A549 (cell line): ENCODE data around the gene TTLL11. TPM values are rescaled to one million over a fixed set of nuclear protein-coding genes. Genes with fewer than 3 reads are reported as not detected.

Experiments used
- ATAC-seq, 2 experiments: fragments of 200-7000 bp in 1 of 2; fragments of >200 bp in 1 of 2; cut with Nextera tagmentation in 1 of 2; cut with Tn5 transposase in 1 of 2; 3 replicates each; pipeline versions ENCODE4 v1.8.0 to v1.9.1; 2018 to 2020; ENCODE audit warnings: mild to moderate bottlenecking in 1 of 2, moderate library complexity in 1 of 2
- CTCF ChIA-PET: fragments of 300-600 bp; sonication (Branson Sonifier 250); formaldehyde crosslinking; extraction: SDS; loops from one replicate; lab custom pipeline; 2021; ENCODE audit warnings: antibody characterized with exemption, inconsistent platforms; lab: Yijun Ruan, JAX
- POLR2A ChIA-PET: fragments of 350-600 bp; formaldehyde crosslinking; extraction: SDS; loops from one replicate; lab custom pipeline; 2021; ENCODE audit warnings: antibody characterized with exemption, inconsistent platforms; lab: Yijun Ruan, JAX
- DNase-seq, 2 experiments: peaks; one replicate each; pipeline versions ENCODE4 v3.0.0 to v3.0.0-alpha.2; 2011 to 2016; ENCODE audit warnings: low read depth in 1 of 2, low spot score in 1 of 2
- FAIRE-seq: peaks from 2 replicates; lab custom pipeline; 2011; peaks lifted over from hg19 to GRCh38; lab: Jason Lieb, UNC
- H3K27ac ChIP-seq, 2 experiments: fragments of >200 bp; sonication (Bioruptor Twin); formaldehyde crosslinking; 3 replicates each; pipeline ENCODE4 v1.5.1; 2016 to 2017
- H3K4me1 ChIP-seq: fragments of >200 bp; sonication (Bioruptor Twin); formaldehyde crosslinking; 3 replicates; pipeline ENCODE4 v1.6.1; 2016
- H3K4me2 ChIP-seq: fragments of >200 bp; sonication (Bioruptor Twin); formaldehyde crosslinking; 3 replicates; pipeline ENCODE4 v1.6.1; 2016
- H3K4me3 ChIP-seq: fragments of >200 bp; sonication (Bioruptor Twin); formaldehyde crosslinking; 3 replicates; pipeline ENCODE4 v1.5.1; 2016
- H3K9me3 ChIP-seq: fragments of >200 bp; sonication (Bioruptor Twin); formaldehyde crosslinking; 3 replicates; pipeline ENCODE4 v1.6.1; 2016
- CTCF ChIP-seq: fragments of >200 bp; sonication (Bioruptor Twin); formaldehyde crosslinking; IDR thresholded peaks from 3 replicates; pipeline ENCODE4 v1.5.1; 2016
- EHF ChIP-seq: fragments of 250-450 bp; sonication (Bioruptor Pico); IDR thresholded peaks from 2 replicates; pipeline ENCODE4 v1.5.0; 2020; ENCODE audit warnings: mild to moderate bottlenecking
- EP300 ChIP-seq, 2 experiments: fragments of >200 bp; sonication (Bioruptor Twin); formaldehyde crosslinking; IDR thresholded peaks; 2 replicates in 1 of 2; 3 replicates in 1 of 2; pipeline ENCODE4 v1.6.1; 2016 to 2017
- ESRRA ChIP-seq: fragments of 150-350 bp; IDR thresholded peaks from 2 replicates; pipeline ENCODE4 v1.6.1; 2014; ENCODE audit warnings: mild to moderate bottlenecking, low read length, borderline replicate concordance
- HDAC2 ChIP-seq: fragments of 200-600 bp; sonication (generic); IDR thresholded peaks from 2 replicates; pipeline ENCODE4 v1.6.1; 2016
- HOXA7 ChIP-seq: fragments of 250-450 bp; sonication (Bioruptor Pico); IDR thresholded peaks from 2 replicates; pipeline ENCODE4 v1.5.0; 2020; ENCODE audit warnings: mild to moderate bottlenecking, moderate library complexity
- JUN ChIP-seq, 2 experiments: fragments of >200 bp; sonication (Bioruptor Twin); formaldehyde crosslinking; IDR thresholded peaks; 2 replicates in 1 of 2; 3 replicates in 1 of 2; pipeline ENCODE4 v1.6.1; 2016 to 2017
- JUNB ChIP-seq: fragments of >200 bp; sonication (Bioruptor Twin); formaldehyde crosslinking; IDR thresholded peaks from 2 replicates; pipeline ENCODE4 v1.6.1; 2016
- KDM1A ChIP-seq: fragments of 200-600 bp; sonication (generic); IDR thresholded peaks from 2 replicates; pipeline ENCODE4 v1.6.1; 2016; ENCODE audit warnings: low read depth, mild to moderate bottlenecking
- NFE2L2 ChIP-seq: fragments of 150-350 bp; conservative IDR thresholded peaks from 2 replicates; pipeline ENCODE4 v1.6.1; 2014; ENCODE audit warnings: low read length
- NPAS2 ChIP-seq: fragments of 250-450 bp; sonication (Bioruptor Pico); IDR thresholded peaks from 2 replicates; pipeline ENCODE4 v1.8.0; 2022; ENCODE audit warnings: mild to moderate bottlenecking, moderate library complexity, borderline replicate concordance
- POLR2AphosphoS2 ChIP-seq: conservative IDR thresholded peaks from 2 replicates; pipeline ENCODE4 v1.6.1; 2012; ENCODE audit warnings: low read length, improper control_type of control experiment, inconsistent platforms
- RARB ChIP-seq: fragments of 250-450 bp; sonication (Bioruptor Pico); IDR thresholded peaks from 2 replicates; pipeline ENCODE4 v1.8.0; 2021; ENCODE audit warnings: mild to moderate bottlenecking, moderate library complexity
- RFX5 ChIP-seq: fragments of 450-650 bp; IDR thresholded peaks from 2 replicates; pipeline ENCODE4 v1.7.1; 2014; ENCODE audit warnings: antibody characterized with exemption, mild to moderate bottlenecking, moderate library complexity
- RNF2 ChIP-seq: fragments of 200-600 bp; sonication (generic); IDR thresholded peaks from 2 replicates; pipeline ENCODE4 v1.6.1; 2016; ENCODE audit warnings: low read depth, mild to moderate bottlenecking, antibody characterized with exemption, moderate library complexity, borderline replicate concordance
- SMC3 ChIP-seq: fragments of >200 bp; sonication (Bioruptor Twin); formaldehyde crosslinking; IDR thresholded peaks from 3 replicates; pipeline ENCODE4 v1.6.1; 2018; ENCODE audit warnings: inconsistent platforms
- TP53 ChIP-seq: fragments of 250-450 bp; sonication (Bioruptor Pico); IDR thresholded peaks from 2 replicates; pipeline ENCODE4 v1.5.0; 2021; ENCODE audit warnings: mild to moderate bottlenecking, moderate library complexity
- ZC3H11A ChIP-seq: fragments of 450-650 bp; IDR thresholded peaks from 2 replicates; pipeline ENCODE4 v1.6.1; 2014; ENCODE audit warnings: antibody characterized with exemption, mild to moderate bottlenecking
- ZFP36 ChIP-seq: fragments of 450-650 bp; IDR thresholded peaks from 2 replicates; pipeline ENCODE4 v1.6.1; 2014; ENCODE audit warnings: borderline replicate concordance; ENCODE audit not compliant: partially characterized antibody
- ZSCAN20 ChIP-seq: fragments of 250-450 bp; sonication (Bioruptor Pico); IDR thresholded peaks from 2 replicates; pipeline ENCODE4 v1.8.0; 2022; ENCODE audit warnings: mild to moderate bottlenecking, moderate library complexity
- WGBS: methylation state at CpG from one replicate; pipeline ENCODE4 v1.1.6; 2017; ENCODE audit errors: missing lambda C conversion rate; 5-methylcytosine and 5-hydroxymethylcytosine counted together
- polyA plus RNA-seq, 4 experiments: library from polyadenylated mRNA; depleted of rRNA in 3 of 4; stranded (reverse); fragments of >200 nt; fragmentation: RNase III in 1 of 4; extraction: RNeasy Plus Mini Kit Qiagen cat#74134 plus additional on column Dnase treatment in 1 of 4; gene quantifications; 2 replicates in 3 of 4; 3 replicates in 1 of 4; pipeline ENCODE4 v1.2.3, GENCODE V29; 2011 to 2017
- TF ChIP-seq, protein P1 (sequence below): IDR thresholded peaks from 2 replicates; pipeline ENCODE4 v1.6.1; 2012
- TF ChIP-seq, protein P2 (sequence below): fragments of 450-650 bp; IDR thresholded peaks from 2 replicates; pipeline ENCODE4 v1.6.1; 2014; ENCODE audit warnings: antibody characterized with exemption
- TF ChIP-seq, protein P3 (sequence below): fragments of >200 bp; sonication (Bioruptor Twin); formaldehyde crosslinking; IDR thresholded peaks from 3 replicates; pipeline ENCODE4 v1.6.1; 2016

Gene TTLL11
- polyA plus RNA-seq, 2 of the 4 experiments (the other 2 are of a cell fraction): 1.8 to 2.6 TPM

DNA sequence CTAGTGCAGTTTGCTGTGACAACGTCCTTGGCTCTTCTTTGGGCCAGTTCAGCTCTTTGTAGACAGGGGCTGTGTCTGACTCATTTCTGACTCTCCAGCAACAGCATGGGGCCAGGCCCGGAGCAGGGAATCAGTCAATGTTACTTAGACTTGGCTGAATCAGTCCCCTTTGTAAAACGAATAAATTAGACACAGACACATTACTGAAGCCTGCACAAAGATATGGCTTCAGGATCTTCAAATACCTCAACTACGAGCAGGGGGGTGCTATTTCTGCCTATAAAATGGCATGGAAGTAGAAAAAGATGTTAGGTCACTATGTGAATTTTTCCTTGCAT lies 204.7 kb downstream of the TTLL11 start:
- Histone ChIP-seq H3K4me3 (no peak overlapping the region), H3K4me1 (peaks cover 10% of the 10 kb centered on the region), H3K4me2 (peak overlapping the region; percentile 11; the same call in 2 of the 3 replicates), H3K27ac (peak overlapping the region in 1 of 2 experiments; percentile 66; a peak in 2 of 6 replicates), H3K9me3 (no peaks in the 10 kb centered on the region)
- no peak for TF ChIP-seq RARB (CRISPR knock-in tag)
- TF ChIP-seq, protein P1, sequence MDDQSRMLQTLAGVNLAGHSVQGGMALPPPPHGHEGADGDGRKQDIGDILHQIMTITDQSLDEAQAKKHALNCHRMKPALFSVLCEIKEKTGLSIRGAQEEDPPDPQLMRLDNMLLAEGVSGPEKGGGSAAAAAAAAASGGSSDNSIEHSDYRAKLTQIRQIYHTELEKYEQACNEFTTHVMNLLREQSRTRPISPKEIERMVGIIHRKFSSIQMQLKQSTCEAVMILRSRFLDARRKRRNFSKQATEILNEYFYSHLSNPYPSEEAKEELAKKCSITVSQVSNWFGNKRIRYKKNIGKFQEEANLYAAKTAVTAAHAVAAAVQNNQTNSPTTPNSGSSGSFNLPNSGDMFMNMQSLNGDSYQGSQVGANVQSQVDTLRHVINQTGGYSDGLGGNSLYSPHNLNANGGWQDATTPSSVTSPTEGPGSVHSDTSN: no peak
- TF ChIP-seq ZFP36: no peak
- TF ChIP-seq EHF (CRISPR knock-in tag): no peak
- TF ChIP-seq, protein P2, sequence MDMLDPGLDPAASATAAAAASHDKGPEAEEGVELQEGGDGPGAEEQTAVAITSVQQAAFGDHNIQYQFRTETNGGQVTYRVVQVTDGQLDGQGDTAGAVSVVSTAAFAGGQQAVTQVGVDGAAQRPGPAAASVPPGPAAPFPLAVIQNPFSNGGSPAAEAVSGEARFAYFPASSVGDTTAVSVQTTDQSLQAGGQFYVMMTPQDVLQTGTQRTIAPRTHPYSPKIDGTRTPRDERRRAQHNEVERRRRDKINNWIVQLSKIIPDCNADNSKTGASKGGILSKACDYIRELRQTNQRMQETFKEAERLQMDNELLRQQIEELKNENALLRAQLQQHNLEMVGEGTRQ: no peak
- TF ChIP-seq SMC3: no peak
- no peak for TF ChIP-seq HDAC2
- TF ChIP-seq ZSCAN20: no peak
- no peak for TF ChIP-seq ESRRA
- no peak for TF ChIP-seq KDM1A
- DNase-seq (peak; percentile 26 to 29), ATAC-seq (peak; percentile 76 to 86; a peak in 5 of 6 replicates), FAIRE-seq (no peak)
- 8% methylated on average over 4 of the region's 4 CpGs for WGBS
- ChIA-PET POLR2A (no interaction called here), CTCF (interaction anchor here (0.8 to 2.1 kb wide), 2 partner anchors 13 to 55 kb away, joined by 3 to 6 read pairs; no protein-coding TSS in a partner anchor)

DNA sequence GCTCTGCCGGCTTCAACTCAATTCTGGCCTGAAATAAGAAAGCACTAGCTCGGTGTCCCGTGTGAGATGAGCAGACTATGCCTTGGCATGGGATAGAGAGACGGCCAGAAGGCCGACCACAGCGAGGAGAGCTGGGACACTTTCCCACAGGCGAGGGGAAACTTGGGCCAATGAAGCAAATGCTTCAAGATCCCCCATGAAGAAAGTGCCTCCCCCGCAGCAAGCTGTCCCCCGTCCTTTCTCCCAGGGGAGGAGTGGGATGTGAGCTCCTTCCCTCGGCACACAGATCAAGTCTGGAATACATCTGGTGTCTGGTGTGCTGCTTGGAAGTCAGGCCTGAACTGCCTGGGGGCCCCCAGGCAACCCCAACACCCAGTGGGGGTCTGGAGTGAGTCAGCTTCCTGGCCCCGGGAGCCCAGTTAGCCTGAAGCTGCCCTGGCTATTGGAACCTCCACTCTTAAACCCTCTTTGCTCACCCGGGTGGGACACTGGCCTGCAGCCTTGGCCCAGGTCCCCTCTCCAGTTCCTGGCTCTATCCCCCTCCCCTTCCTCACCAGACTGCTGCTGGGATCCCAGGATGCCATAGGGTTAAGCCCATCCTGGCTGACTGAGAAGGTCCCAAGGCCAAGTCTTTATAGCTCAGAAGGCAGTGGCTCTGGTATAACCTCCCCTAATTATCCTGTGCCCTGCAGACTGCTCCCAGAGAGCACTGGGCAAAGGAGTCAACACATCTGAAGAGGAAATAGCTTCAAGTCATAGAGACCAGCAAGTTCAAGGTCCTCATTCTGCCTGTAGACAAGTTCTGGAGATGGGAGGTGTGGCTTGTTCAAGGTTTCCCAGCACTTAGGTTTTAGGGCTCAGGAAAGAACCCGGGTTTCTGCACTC lies 205.3 kb downstream of the TTLL11 start:
- CTCF ChIA-PET: interaction anchor here (0.8 to 2.1 kb wide), 6 partner anchors 12 to 342 kb away, joined by 3 to 6 read pairs (median 3); no protein-coding TSS in a partner anchor
- H3K9me3 ChIP-seq: no peaks in the 10 kb centered on the region
- TF ChIP-seq NPAS2 (CRISPR knock-in tag): no peak
- TF ChIP-seq RNF2: no peak
- no peak for TF ChIP-seq KDM1A
- no peak for TF ChIP-seq JUN (IDR thresholded peaks at IDR 0.05)
- TF ChIP-seq, protein P2: no peak
- no peak for TF ChIP-seq RFX5
- TF ChIP-seq CTCF: no peak
- no peak for TF ChIP-seq EP300 (IDR thresholded peaks at IDR 0.05)
- TF ChIP-seq, protein P3, sequence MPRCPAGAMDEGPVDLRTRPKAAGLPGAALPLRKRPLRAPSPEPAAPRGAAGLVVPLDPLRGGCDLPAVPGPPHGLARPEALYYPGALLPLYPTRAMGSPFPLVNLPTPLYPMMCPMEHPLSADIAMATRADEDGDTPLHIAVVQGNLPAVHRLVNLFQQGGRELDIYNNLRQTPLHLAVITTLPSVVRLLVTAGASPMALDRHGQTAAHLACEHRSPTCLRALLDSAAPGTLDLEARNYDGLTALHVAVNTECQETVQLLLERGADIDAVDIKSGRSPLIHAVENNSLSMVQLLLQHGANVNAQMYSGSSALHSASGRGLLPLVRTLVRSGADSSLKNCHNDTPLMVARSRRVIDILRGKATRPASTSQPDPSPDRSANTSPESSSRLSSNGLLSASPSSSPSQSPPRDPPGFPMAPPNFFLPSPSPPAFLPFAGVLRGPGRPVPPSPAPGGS: no peak
- no peak for TF ChIP-seq ESRRA
- TF ChIP-seq, protein P1: no peak
- TF ChIP-seq HOXA7 (CRISPR knock-in tag): no peak
- TF ChIP-seq POLR2AphosphoS2: no peak
- TF ChIP-seq TP53: no peak
- TF ChIP-seq JUNB: no peak
- TF ChIP-seq HDAC2: no peak
- no peak for TF ChIP-seq ZC3H11A
- TF ChIP-seq NFE2L2: no peak
- TF ChIP-seq, all 56 proteins: peak for 0
- peak overlapping the region in 1 of 2 experiments; percentile 66; a peak in 3 of 6 replicates for H3K27ac ChIP-seq
- peaks cover 10% of the 10 kb centered on the region for H3K4me1 ChIP-seq
- 70% methylated on average over 12 of the region's 13 CpGs for WGBS
- DNase-seq (no peak), ATAC-seq (peak in 1 of 2 experiments; percentile 31; a peak in 3 of 6 replicates), FAIRE-seq (no peak)
- H3K4me2 ChIP-seq: peak overlapping the region; percentile 11; the same call in 2 of the 3 replicates
- no peak overlapping the region for H3K4me3 ChIP-seq
- POLR2A ChIA-PET: no interaction called here
